OCI-LY1 (cell line): ENCODE measurements around the gene NBEA.

Experiments used
- H2AFZ ChIP-seq: fragments of 200-600 bp; sonication (generic), shearing (Covaris generic); 2 replicates; pipeline ENCODE4 v1.6.0; 2014; ENCODE audit warnings: antibody characterized with exemption, mild to moderate bottlenecking, low read length
- H3F3A ChIP-seq: fragments of 200-600 bp; sonication (generic), shearing (Covaris generic); 2 replicates; pipeline ENCODE4 v1.6.0; 2014; ENCODE audit warnings: mild to moderate bottlenecking, antibody characterized with exemption, low read length, moderate library complexity; ENCODE audit not compliant: insufficient read depth
- H3K27ac ChIP-seq: fragments of 200-600 bp; sonication (generic); 2 replicates; pipeline ENCODE4 v1.5.1; 2014; ENCODE audit warnings: low read length, mixed run types, mild to moderate bottlenecking, low read depth; ENCODE audit not compliant: poor library complexity, severe bottlenecking
- H3K27me3 ChIP-seq: fragments of 200-600 bp; sonication (generic); 2 replicates; pipeline ENCODE4 v1.6.0; 2014; ENCODE audit warnings: antibody characterized with exemption, mild to moderate bottlenecking, low read length, moderate library complexity; ENCODE audit not compliant: insufficient read depth
- H3K36me3 ChIP-seq: fragments of 200-600 bp; sonication (generic); 2 replicates; pipeline ENCODE4 v1.6.1; 2014; ENCODE audit warnings: mild to moderate bottlenecking, antibody characterized with exemption, low read length, moderate library complexity, mixed read lengths; ENCODE audit not compliant: insufficient read depth
- H3K4me1 ChIP-seq: fragments of 200-600 bp; sonication (generic); 2 replicates; pipeline ENCODE4 v1.5.1; 2014; ENCODE audit warnings: mild to moderate bottlenecking, low read length, moderate library complexity; ENCODE audit not compliant: insufficient read depth, severe bottlenecking
- H3K4me2 ChIP-seq: fragments of 200-600 bp; sonication (generic), shearing (Covaris generic); 2 replicates; pipeline ENCODE4 v1.6.1; 2014; ENCODE audit warnings: low read length
- H3K4me3 ChIP-seq: fragments of 200-600 bp; sonication (generic); 2 replicates; pipeline ENCODE4 v1.5.1; 2014; ENCODE audit warnings: low read length, low read depth, mild to moderate bottlenecking, mixed read lengths; ENCODE audit not compliant: poor library complexity, severe bottlenecking
- H3K79me2 ChIP-seq: fragments of 200-600 bp; shearing (Covaris generic); 2 replicates; pipeline ENCODE4 v1.6.1; 2016; ENCODE audit warnings: mixed run types, low read length, mixed read lengths; ENCODE audit not compliant: insufficient read depth
- H3K9ac ChIP-seq: fragments of 200-600 bp; sonication (generic), shearing (Covaris generic); 2 replicates; pipeline ENCODE4 v1.6.1; 2014; ENCODE audit warnings: mild to moderate bottlenecking, low read length, mixed read lengths
- H3K9me2 ChIP-seq: fragments of 200-600 bp; sonication (generic), shearing (Covaris generic); 2 replicates; pipeline ENCODE4 v1.6.1; 2014; ENCODE audit warnings: low read depth, mild to moderate bottlenecking, low read length, mixed read lengths
- H3K9me3 ChIP-seq: fragments of 200-600 bp; shearing (Covaris generic); 2 replicates; pipeline ENCODE4 v1.6.1; 2014; ENCODE audit warnings: low read length, mixed read lengths
- H4K20me1 ChIP-seq: fragments of 200-600 bp; sonication (generic), shearing (Covaris generic); 2 replicates; pipeline ENCODE4 v1.6.0; 2016; ENCODE audit warnings: mild to moderate bottlenecking, low read length; ENCODE audit not compliant: insufficient read depth
- EZH2 ChIP-seq: fragments of 200-600 bp; sonication (generic), shearing (Covaris generic); IDR thresholded peaks from 2 replicates; pipeline ENCODE4 v1.8.0; 2017; ENCODE audit warnings: borderline replicate concordance, mixed run types, mild to moderate bottlenecking, antibody characterized with exemption, low read length, moderate library complexity, mixed read lengths
- TF ChIP-seq, protein P1 (sequence below): fragments of 200-600 bp; sonication (generic), shearing (Covaris generic); IDR thresholded peaks from 2 replicates; pipeline ENCODE4 v1.5.1; 2017; ENCODE audit warnings: mild to moderate bottlenecking, antibody characterized with exemption, low read length, moderate library complexity, mixed read lengths

NBEA gene

GRCh38 chr13:35228536-35228935 is 286.5 kb downstream of the NBEA start:
- Histone ChIP-seq H3K27ac (no peak overlapping the region), H3K79me2 (no peaks in the 10 kb centered on the region), H3K9ac (no peak overlapping the region), H3K36me3 (no peaks in the 10 kb centered on the region), H2AFZ (no peak overlapping the region), H3K4me3 (no peak overlapping the region), H3F3A (no peaks in the 10 kb centered on the region), H3K9me2 (no peaks in the 10 kb centered on the region), H3K27me3 (no peaks in the 10 kb centered on the region), H3K4me2 (no peak overlapping the region), H3K4me1 (no peaks in the 10 kb centered on the region), H3K9me3 (no peaks in the 10 kb centered on the region), H4K20me1 (no peaks in the 10 kb centered on the region)
- TF ChIP-seq, protein P1, sequence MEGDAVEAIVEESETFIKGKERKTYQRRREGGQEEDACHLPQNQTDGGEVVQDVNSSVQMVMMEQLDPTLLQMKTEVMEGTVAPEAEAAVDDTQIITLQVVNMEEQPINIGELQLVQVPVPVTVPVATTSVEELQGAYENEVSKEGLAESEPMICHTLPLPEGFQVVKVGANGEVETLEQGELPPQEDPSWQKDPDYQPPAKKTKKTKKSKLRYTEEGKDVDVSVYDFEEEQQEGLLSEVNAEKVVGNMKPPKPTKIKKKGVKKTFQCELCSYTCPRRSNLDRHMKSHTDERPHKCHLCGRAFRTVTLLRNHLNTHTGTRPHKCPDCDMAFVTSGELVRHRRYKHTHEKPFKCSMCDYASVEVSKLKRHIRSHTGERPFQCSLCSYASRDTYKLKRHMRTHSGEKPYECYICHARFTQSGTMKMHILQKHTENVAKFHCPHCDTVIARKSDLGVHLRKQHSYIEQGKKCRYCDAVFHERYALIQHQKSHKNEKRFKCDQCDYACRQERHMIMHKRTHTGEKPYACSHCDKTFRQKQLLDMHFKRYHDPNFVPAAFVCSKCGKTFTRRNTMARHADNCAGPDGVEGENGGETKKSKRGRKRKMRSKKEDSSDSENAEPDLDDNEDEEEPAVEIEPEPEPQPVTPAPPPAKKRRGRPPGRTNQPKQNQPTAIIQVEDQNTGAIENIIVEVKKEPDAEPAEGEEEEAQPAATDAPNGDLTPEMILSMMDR, result no peak
- no peak for TF ChIP-seq EZH2

- Histone ChIP-seq H3K4me1 (no peaks in the 10 kb centered on the region), H3K9me2 (no peaks in the 10 kb centered on the region), H3K4me3 (no peak overlapping the region), H3F3A (no peaks in the 10 kb centered on the region), H3K36me3 (no peaks in the 10 kb centered on the region), H4K20me1 (no peaks in the 10 kb centered on the region), H2AFZ (no peak overlapping the region), H3K27me3 (no peaks in the 10 kb centered on the region), H3K79me2 (no peaks in the 10 kb centered on the region), H3K4me2 (no peak overlapping the region), H3K27ac (no peak overlapping the region), H3K9me3 (no peaks in the 10 kb centered on the region), H3K9ac (no peak overlapping the region)
- TF ChIP-seq EZH2, result no peak
- TF ChIP-seq, protein P1, result no peak
Observed at GRCh38 chr13:35231426-35231825, 289.4 kb downstream of the NBEA start.

DNA sequence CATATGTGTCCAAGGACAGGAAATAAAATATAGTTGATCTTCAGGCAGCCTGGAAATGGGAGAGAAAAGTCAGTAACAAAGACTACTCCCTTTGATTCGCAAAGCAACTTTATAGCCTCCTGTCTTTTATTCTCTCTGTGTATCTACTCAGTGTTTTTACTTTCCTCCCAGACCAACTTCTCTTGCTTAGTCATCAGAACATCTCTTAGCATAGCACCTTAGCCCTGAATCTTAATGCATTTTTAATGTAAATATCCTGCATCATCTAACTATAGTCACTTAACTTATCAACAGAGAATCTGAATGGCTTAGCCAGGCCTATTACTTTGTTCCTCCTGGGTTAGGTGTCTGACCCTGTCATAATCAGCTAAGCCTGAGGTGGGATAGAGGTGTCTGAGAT is 296.2 kb downstream of the NBEA start:
- Histone ChIP-seq H3K27ac (no peak overlapping the region), H3K4me2 (no peak overlapping the region), H3K36me3 (no peaks in the 10 kb centered on the region), H3K9me2 (no peaks in the 10 kb centered on the region), H3K9ac (no peak overlapping the region), H3K4me1 (no peaks in the 10 kb centered on the region), H2AFZ (no peak overlapping the region), H3K27me3 (no peaks in the 10 kb centered on the region), H3F3A (no peaks in the 10 kb centered on the region), H3K4me3 (no peak overlapping the region), H3K9me3 (no peaks in the 10 kb centered on the region), H3K79me2 (no peaks in the 10 kb centered on the region), H4K20me1 (no peaks in the 10 kb centered on the region)
- TF ChIP-seq, protein P1, result no peak
- no peak for TF ChIP-seq EZH2
